Measurements from ENCODE around the gene KCNMB2.
A peak's percentile ranks its signal among the peaks of the same experiment; 100 is the strongest.

KCNMB2 gene

DNA sequence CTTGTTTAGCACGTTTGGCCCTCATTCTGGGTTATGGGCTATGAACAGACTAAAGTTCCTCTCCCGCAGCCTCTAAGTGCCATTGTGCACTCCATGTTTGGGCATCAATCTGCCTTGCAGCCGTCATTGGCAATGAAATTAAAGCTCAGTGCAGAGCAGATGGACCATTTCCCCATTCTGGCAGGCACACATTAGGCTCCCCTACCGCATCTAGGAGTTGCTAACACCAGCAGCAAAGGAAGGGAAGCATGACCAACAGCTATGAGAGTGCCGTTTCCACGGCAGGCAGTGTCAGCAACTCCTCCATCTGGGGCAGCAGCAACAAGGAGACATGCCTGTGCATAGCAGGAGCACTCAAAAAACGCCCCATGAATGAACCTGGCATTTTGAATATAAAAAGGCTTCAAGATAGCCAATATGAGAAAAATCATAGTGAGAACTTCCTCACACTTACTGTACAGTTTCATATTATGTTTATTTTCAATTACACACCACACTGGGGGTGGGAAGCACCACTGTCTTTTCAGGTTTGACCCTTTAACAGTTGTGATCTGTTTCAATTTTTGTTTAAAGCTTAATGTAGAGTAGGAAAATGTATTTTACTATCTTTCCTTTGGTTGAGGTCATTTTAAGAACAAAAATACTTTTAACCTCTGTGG lies 218.7 kb downstream of the KCNMB2 start:
- no peak for DNase-seq (ENCODE audit: low read depth)

DNA sequence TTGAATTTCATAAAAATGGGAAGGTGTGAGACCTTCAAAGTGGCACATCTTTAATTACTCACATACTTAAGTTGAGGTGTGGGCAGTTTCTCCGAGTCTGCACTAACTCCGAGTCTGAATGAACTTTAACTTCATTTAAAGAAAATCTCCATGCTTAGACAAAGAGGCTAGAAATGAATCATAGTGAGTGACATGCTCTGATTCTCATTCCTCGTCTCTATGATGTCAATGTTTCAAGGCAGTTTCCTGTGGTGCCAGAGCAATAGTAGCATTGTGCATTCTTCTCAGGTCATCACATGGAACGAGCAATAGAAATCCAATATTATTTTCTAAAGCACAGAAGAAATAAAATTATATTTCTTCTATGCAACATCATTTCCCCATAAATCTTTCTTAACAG lies 224.8 kb downstream of the KCNMB2 start:
- DNase-seq (ENCODE audit: low read depth) = no peak

DNA sequence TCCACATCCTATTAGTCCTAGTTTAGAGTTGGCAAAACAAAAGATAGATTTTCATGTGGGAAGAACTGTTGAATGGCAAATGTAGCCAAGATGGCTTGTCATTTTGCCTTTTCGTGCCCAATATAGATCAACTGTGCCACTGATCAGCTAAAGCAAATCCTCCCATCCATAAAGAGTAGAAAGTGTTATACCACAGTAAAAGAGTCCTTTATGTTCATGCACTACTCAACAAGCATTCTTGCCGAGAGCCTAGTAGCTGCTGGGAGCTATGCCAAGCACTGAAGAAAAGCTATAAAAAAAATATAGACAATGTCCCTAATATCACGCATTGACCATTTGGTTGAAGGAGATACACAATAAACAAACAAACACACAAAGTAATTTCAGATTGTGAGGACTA lies 225.2 kb downstream of the KCNMB2 start:
- DNase-seq (ENCODE audit: low read depth) = no peak

DNA sequence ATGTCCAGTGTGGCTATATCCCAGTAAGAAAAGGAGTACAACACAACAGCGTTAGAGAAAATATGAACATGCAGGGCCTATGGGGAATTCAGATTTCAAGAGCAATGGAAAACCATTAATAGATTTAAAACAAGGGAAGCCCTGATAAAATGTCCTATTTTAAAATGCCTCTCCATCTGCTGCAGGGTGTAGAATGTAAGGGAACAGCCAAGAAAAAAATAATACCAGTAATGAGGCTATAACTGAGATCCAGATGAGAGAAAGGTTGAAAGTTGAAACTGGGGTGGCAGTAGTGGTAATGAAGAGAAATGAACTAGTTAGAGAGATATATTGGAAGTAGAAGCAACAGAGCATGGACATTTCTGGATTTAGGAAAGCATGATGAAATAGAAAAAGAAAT lies 226.1 kb downstream of the KCNMB2 start:
- no peak for DNase-seq (ENCODE audit: low read depth)

DNA sequence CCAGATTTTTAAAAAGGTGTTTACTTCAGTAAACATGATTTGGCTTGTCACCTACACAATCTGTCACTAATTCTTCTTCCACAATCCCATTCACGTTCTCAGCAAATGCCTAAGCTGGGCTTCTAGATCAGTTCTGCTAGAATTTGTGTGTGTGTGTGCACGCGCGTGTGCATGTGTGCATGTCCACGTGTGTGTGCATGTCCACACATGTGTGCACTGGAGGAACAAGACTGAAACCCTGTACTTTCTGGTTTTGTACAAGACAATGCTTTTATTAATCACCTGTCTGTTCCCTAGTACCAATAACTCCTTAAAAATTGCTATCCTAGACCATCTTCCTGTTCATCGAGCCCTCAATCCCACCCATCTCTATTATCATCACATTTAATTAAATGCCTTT lies 229.2 kb downstream of the KCNMB2 start:
- no peak for DNase-seq (ENCODE audit: low read depth)

DNA sequence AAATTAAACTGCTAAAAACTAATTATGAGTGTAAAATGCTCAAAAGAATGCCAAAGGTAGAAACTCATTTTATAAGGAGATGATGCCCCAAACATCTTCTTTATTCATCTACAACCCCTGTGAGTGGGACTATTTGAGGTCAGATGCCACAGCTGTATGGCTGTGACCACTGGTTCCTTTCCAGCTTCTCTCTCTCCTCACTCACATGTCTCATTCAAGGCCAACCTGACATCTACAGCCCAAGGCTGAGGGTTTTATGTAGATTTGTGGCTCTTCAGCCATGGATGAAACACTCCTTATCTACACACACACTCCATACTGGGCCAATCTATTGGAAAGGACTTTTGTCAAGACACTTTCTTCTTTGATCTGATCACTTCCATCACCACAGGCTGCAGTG lies 231.3 kb downstream of the KCNMB2 start:
- DNase-seq (ENCODE audit: low read depth) = no peak

DNA sequence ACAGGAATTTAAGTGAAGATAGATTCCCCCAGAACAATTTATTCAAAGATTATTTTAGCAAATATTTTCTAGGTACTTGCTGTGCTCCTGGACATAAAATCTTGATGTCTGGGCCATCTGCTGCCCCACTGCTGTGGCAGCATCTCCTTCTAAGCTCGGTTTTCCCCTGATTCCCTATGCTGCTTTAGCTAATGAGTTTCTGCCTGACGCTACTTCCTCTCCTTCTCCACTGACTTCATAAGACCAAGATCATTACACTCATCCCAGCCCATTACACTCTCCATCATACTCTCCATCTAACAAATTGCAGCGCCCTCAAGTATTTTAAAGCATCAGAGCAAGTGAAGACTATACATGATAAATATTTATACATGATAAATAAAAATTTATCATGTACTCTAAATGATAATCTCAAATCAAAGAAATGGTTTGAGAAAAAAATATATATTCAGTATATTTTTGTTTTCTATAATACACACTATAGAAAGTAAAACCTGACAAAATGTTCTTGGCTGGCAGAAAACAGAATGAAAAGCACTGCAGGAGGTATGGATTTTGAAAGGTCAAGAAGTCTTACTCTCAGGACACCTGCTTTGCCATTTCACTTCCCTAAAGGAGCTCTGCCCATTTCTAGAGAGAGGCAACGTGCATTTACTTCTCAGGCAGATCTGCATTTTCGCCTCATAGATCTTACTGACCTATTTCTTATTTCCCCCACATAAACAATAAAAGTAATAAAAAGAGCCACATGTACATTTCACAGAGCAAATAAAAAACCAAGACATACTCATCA lies 232.0 kb downstream of the KCNMB2 start:
- no peak for DNase-seq (ENCODE audit: low read depth)

DNA sequence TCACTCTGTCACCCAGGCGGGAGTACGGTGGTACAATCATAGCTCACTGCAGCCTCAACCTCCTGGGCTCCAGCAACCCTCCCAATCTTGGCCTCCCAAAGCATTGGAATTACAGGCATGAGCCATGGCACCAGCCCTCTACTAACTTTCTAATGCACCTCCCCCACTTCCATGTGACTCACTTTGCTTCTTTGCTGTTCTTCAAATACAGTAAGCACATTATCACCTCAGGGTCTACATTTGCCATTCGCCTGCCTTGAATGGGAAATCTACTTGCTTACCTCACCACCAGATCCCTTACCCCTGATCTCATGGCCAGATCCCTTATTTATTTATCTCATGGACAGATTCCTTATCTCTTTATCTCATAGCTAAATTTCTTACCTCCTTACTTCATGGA lies 235.3 kb downstream of the KCNMB2 start:
- DNase-seq (ENCODE audit: low read depth) = no peak

DNA sequence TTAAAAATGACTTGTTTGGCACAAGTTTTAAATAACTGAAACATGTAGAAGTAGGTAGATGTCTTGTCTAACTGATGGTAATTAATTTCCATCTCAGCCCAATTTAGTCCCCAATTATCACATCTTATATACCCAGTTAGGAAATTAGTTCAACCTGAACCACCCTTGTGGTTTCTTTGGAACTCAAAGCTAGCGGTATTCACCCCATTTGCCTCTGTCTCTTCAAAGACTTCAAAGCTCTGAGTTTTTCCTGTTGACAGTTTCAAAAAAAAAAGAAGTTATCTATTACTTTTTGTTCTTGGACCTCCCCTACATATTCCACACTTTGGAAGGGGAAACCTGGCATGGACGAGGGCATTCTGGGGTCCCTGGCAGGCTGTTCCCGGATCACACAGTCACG lies 236.5 kb downstream of the KCNMB2 start:
- DNase-seq (ENCODE audit: low read depth) = no peak

DNA sequence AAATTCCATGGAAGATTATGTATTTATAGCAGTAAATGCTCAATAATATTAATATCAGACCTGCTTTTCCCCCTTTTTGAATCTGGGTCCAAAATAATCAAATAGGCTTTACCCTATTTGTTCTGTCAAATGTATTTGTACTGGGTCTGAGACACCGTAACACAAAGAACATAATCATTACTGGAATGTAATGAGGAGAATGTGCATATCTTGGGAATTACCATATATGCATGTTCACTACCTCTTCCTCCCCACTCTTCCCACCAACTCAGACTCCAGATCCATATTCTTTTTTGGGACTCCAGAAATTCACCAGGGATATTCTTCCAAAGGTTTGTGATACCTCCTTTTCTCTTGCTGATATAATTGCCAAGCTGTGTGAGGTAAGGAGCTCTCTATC lies 237.1 kb downstream of the KCNMB2 start:
- no peak for DNase-seq (ENCODE audit: low read depth)

DNA sequence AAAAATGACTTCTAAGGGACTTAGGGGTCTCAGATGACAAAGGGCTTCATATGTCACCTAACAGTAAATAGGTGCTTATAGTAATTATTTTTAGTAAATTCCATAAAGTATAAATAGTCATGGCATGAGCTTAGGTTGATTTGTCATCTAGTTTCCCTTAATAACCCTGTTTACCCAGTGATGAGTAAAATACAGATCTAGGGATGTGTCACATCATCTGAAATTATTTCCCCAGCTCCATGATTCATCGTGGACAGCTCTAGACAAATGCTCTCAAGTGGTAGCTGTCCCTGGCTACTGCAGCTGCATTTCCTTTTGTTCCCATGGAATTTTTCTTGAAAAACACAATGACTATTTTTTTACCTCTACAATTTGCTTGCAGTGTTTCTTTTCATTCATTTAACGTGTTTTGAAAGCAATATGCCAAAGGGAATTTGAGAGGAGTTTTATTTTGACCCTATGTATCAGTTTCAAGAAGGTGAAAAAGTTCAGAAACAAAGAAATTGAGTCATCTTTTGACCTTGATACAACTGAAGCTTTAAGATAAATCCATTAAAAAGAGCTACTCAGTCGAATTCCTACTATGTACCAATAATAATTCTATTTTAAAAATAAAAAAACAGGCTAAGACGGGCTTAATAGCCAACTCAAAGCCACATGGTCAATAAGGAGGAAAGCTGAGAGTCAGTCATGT lies 241.6 kb downstream of the KCNMB2 start:
- DNase-seq (ENCODE audit: low read depth) = peak; percentile 22

DNA sequence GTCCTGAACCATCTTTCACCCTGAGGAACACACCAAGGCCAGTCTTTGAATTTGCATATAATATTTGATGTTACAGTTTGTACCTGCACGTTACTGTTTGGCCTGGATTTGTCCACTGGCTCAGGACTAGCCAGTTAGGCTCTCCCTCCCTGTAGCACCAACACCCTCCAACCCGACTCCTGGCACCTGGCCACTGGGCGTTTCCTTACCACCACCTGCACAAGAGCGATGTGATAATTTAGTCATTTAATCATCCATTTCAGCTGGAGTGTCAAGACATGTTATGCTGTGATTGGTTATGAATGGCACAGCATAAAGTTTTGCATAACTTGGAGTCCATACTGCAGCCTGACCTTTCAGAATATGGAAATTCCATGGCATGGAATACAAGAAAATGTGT lies 242.4 kb downstream of the KCNMB2 start:
- no peak for DNase-seq (ENCODE audit: low read depth)

DNA sequence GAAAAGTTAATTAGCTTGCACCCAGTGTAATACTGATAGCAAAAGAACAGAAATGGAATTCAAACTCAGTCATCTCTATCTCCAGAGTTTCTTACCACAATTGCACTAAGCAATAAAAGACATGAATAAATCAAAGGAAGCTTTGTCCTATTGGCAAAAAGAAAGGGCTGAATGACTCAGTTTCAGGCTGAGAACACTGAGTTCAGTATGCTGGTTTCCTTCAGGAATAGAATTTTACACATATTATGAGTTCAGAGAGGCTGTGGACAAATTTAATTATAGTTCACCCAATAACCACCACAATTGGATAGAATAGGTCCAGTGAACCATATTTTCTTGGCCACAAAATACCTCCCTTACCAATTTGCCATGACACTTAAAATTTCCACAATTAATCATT lies 249.7 kb downstream of the KCNMB2 start:
- DNase-seq (ENCODE audit: low read depth) = no peak

DNA sequence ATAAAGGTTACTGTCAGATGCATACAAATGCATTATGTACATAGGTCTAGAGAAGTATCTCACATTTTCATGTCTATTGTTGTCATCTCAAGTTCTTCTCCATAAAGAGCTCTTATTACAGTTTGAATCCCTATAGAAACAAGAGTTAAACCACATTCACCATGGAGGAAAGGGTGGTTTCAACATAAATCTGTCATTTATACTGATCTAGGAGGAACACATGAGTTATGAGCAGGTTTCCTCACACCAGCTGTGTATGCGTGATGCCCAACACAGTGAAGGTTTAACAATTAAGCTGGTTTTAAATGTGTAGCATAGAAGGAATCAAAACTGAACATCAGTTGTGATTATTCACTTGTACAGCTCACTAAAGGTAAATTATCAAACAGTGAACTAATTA lies 251.7 kb downstream of the KCNMB2 start:
- no peak for DNase-seq (ENCODE audit: low read depth)

DNA sequence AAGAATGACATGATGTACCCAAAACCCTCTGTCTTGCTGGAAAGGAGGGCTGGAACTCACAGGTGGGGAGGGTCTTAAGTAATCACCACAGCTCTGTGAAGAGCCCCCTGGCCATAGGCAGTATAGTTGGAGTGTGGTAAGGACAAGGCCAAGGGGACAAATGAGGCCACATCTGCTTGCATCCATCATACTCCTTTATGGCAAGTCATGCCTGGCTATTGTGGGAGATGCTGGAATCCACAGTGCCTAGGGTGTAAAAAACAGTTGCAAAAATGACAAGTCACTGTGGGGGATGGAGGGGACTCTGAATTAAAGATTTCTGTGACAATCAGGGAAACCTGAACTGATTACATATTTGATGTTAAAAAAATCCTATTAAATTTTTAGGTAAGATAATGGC lies 258.5 kb downstream of the KCNMB2 start:
- no peak for DNase-seq (ENCODE audit: low read depth)

DNA sequence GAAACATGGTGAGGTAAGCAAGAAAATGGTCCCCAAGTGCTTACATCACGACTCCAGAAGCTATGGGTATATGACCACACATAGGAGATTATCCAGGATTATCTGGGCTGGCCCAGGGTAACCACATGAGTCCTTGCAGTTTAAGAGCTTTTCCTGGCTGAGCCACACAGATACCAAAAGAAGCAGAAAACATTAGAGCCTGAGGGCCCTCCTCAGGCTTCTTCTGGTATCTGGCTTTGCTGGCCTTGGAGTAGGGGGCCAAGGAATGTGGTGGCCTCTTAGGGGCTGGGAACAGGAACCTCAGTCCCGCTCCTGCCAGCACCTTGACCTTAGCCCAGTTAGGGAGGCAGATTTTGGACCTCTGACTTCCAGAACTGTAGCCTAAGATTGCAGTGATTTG lies 259.1 kb downstream of the KCNMB2 start:
- no peak for DNase-seq (ENCODE audit: low read depth)

DNA sequence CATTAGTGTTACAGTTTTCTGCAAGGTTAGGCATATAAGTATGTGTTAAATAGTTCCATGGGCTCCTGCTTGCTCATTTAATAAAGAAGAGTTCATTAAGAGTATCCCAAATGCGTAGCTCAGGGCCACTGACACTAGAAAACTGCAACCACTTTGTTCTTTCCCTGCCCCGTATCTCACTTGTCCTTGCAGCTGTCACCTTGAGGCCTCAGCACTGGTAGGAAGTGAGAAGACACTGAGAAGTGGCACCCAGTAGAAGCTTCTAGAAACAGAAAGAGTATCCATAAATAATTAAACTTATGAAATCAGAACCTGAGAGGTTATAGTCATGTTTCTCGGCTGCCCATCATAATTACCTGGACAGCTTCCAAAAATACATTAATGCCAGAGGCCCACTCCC lies 266.0 kb downstream of the KCNMB2 start:
- DNase-seq (ENCODE audit: low read depth) = no peak

DNA sequence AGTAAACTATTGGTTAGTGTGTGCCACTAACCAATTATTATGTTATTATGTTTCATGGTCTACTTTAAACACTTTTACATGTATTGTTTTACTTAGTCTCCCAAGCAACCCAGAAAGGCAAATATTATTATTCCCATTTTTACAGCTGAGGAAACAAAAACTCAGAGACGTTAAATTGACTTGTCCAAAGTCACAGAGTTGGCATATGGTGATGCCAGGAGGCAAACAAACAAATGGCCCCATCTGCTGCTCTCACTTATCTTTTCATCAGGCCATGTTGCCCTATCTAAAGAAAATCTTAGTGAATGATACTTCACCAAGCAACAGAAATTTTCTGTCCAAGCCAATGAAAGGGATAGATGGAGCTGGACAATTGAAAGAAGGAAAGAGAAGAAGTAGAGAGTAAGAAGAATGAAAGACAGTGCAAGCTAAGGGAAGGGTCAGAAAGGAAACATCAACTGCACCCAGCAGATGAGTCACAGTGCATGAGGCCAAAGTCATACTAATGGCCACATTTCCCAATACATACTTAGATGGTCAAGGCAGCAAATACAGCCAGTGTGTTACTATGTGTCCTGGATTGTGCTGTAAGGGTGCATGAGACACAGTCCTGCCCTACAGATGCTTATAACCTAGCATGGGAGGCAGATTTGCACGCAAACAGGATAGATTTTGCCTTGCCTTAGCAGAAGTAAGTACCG lies 266.9 kb downstream of the KCNMB2 start:
- no peak for DNase-seq (ENCODE audit: low read depth)

DNA sequence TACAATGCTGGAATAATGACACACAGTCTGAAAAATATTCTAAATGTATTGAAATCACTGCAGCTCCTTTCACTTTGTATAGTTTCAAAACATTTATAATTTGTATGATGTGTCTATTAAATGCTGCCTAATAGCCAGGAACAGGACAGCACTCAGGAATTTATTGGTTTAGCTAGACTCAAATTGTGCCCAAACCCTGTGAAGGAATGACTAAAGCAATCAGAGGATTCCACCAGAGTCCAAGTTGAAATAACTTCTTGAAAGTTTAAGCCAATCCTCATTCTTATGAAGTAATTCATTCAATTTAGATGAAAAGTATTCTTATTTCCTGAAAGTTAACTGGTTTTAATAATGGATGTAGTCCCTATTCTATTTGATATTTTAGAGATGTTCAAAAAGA lies 268.4 kb downstream of the KCNMB2 start:
- DNase-seq (ENCODE audit: low read depth) = no peak

DNA sequence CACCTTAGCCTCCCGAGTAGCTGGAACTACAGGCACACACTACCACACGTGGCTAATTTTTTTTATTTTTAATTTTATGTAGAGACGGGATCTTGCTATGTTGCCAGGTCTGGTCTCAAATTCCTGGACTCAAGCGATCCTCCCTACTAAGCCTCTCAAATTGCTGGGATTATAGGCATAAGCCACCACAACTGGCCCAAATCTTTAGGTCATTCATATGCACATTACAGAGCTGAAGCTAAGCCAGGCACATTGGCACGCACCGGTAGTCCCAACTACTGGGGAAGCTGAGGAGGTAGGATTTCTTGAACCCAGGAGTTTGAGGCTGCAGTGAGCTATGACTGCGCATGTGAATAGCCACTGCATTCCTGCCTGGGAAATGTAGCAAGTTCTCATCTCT lies 269.5 kb downstream of the KCNMB2 start:
- DNase-seq (ENCODE audit: low read depth) = no peak

DNA sequence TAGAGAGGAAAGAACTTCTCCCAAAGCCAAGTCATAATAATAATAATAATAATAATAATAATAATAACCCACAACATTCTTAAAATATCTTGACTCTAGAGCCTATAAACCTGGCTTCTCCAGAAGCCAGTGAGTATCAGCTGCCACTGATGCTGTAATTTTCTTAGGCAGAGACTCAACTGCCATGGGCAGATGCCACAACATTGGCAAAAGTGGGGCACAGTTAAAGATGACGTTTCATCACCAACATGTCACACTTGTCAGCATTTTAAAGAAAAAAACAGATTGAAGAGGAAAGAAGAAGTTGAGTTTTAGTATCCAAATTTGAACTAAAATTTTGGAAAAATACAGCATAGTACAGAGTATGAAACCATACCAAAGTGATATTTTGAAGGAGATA lies 270.4 kb downstream of the KCNMB2 start:
- no peak for DNase-seq (ENCODE audit: low read depth)

DNA sequence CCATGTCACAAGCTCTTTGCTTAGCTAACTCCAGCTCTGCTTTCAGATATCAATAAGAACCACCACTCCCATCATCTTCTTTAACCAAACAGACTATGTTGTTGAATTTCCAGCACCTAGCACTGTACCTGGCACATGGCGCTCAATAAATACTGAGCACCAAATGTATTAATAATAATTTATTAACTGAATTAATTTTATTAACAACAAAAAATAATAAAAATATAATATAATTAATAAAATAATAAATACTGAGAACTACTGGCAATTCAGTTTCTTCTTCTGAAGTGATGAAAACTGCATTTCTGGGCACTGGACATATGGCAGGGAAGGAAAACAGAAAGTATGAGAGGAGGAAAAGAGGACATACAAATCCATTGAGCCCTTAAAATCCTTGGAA lies 271.5 kb downstream of the KCNMB2 start:
- DNase-seq (ENCODE audit: low read depth) = no peak

DNA sequence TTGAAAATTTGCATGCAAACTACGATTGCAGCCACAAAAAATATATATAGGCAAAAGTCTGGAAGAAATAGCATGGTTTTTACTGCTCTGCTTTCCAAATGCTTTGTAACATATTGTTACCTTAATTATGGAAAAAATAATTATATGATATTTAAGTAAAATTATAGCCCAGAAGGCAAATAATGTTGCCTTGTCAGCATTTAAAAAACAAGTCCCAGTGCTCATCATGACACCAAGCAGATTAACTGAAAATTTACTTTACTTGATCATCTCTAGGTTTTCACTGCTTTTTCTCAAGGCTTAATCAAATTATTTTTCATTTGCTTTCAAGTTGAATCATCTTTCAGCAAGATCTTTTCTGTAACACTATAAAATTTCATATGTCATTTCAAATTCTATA lies 272.5 kb downstream of the KCNMB2 start:
- no peak for DNase-seq (ENCODE audit: low read depth)
